ENCODE data around the gene SIRT3.

- TF ChIP-seq ZNF596 (tag by site-specific recombination; IDR thresholded peaks at IDR 0.05) (no peak), TCF7L2 (IDR thresholded peaks at IDR 0.05; ENCODE audit: borderline replicate concordance, low read depth, low read length) (no peak), ZNF248 (tag by site-specific recombination; IDR thresholded peaks at IDR 0.05) (no peak), YY1 (tag by site-specific recombination; IDR thresholded peaks at IDR 0.05) (no peak)
- TF ChIP-seq, protein P1, sequence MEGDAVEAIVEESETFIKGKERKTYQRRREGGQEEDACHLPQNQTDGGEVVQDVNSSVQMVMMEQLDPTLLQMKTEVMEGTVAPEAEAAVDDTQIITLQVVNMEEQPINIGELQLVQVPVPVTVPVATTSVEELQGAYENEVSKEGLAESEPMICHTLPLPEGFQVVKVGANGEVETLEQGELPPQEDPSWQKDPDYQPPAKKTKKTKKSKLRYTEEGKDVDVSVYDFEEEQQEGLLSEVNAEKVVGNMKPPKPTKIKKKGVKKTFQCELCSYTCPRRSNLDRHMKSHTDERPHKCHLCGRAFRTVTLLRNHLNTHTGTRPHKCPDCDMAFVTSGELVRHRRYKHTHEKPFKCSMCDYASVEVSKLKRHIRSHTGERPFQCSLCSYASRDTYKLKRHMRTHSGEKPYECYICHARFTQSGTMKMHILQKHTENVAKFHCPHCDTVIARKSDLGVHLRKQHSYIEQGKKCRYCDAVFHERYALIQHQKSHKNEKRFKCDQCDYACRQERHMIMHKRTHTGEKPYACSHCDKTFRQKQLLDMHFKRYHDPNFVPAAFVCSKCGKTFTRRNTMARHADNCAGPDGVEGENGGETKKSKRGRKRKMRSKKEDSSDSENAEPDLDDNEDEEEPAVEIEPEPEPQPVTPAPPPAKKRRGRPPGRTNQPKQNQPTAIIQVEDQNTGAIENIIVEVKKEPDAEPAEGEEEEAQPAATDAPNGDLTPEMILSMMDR (tag by site-specific recombination; IDR thresholded peaks at IDR 0.05): no peak
- TF ChIP-seq, protein P2, sequence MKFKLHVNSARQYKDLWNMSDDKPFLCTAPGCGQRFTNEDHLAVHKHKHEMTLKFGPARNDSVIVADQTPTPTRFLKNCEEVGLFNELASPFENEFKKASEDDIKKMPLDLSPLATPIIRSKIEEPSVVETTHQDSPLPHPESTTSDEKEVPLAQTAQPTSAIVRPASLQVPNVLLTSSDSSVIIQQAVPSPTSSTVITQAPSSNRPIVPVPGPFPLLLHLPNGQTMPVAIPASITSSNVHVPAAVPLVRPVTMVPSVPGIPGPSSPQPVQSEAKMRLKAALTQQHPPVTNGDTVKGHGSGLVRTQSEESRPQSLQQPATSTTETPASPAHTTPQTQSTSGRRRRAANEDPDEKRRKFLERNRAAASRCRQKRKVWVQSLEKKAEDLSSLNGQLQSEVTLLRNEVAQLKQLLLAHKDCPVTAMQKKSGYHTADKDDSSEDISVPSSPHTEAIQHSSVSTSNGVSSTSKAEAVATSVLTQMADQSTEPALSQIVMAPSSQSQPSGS (tag by site-specific recombination; IDR thresholded peaks at IDR 0.05; ENCODE audit: low read depth): no peak
Observed at GRCh38 chr11:221539-221938, 14.6 kb downstream of the SIRT3 start.
